IPS-11a (cell line): ENCODE data around the gene LRRC18.

ENCODE experiments used
- H3K4me3 ChIP-seq: one replicate; pipeline ENCODE4 v1.5.1; 2013; ENCODE audit warnings: low read depth, low read length, control low read depth

Gene LRRC18

DNA sequence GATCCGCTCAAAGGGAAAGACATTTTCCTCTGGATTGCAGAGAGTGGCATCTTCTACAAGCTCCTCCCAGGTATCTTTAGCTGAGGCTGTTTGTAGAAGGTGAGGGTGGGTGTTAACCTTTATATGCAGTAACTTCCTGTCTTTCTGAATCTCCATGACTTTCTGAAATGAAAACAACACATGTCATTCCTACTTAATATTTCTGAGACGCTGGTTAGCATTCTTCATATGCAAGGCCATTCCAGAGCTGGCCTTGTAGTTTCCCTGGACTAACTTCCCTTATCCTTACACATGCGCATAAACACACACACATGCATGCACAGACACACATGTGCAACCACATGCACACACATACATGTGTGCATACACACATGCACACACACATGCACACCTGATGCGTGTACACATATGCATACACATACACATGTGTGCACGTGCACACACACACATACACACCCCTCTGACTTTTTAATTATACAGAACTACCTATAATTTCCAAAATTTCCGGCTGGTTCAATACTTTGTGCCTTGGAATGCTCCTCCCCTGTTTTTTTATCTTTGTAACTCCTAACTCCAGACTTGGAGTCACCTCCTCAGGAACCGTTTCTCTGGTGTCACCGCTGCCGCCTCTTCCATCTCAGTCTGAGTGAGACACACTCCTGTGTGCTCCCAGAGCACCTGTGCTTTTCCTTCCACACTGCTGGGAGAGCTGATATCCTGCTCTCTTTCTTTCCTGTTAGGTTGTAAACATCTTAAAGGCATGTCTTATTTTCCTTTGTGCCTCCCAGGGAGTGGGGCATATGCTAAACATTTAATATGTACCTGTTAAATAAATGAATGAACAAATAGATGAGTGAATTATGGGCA is 55.2 kb downstream of the LRRC18 start:
- no peak overlapping the region for H3K4me3 ChIP-seq

DNA sequence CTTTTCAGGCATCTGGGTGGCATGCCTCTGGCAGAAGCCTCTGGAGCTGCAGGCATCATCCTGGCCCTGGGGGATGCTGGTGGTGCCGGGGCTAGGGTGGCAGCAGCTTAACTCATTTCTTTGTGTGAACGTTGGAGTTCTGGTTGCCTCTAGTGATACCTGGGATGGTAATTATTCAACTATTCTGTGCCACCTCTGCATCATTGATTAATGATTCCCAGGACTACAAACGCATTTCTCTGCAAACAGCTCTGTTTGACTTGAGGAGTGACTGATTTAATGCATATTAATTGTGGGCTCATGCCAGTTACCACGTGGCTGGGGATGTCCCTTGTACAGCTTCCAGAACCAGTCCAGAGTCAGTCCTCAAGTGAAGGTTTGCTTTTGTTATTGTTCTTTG is 55.9 kb downstream of the LRRC18 start:
- no peak overlapping the region for H3K4me3 ChIP-seq

DNA sequence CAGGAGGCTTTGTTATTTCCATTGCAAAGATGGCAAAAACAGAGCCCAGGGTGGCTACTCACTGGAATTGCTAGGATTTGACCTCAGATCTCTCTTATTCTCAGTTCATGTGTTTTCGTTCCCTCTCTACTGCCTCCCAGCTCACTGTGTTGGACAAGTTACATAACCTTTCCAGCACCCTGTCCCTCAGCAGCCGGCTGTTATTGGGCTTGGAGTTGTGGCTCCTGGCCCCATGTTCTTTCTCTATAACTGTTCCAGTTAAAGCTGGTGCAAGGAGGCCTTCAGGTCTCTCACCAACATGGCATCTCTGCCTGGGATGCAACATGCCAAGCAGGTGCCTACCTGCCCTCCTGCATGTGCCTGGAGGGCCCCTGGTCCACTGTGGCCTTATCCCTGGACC is 56.8 kb downstream of the LRRC18 start:
- no peak overlapping the region for H3K4me3 ChIP-seq

DNA sequence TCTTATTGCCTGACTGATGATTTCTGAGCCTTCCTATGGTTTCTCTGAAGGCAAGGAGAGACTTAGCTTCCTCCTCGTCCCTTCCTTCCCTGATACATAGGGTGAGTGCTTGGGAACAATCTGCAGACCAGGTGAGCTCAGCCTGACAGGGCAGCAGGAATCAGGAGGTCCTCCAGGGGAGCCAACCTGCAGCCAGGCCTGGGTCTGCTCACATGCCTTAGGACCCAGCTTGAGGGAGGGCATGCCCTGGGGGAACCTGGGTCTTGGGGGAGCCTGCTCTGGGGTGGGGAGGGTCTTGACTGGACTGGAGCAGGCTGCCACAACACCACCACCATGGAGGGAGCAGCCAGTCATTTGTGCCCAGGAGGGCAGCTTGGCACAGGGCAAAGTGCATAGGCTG is 57.7 kb downstream of the LRRC18 start:
- no peak overlapping the region for H3K4me3 ChIP-seq

DNA sequence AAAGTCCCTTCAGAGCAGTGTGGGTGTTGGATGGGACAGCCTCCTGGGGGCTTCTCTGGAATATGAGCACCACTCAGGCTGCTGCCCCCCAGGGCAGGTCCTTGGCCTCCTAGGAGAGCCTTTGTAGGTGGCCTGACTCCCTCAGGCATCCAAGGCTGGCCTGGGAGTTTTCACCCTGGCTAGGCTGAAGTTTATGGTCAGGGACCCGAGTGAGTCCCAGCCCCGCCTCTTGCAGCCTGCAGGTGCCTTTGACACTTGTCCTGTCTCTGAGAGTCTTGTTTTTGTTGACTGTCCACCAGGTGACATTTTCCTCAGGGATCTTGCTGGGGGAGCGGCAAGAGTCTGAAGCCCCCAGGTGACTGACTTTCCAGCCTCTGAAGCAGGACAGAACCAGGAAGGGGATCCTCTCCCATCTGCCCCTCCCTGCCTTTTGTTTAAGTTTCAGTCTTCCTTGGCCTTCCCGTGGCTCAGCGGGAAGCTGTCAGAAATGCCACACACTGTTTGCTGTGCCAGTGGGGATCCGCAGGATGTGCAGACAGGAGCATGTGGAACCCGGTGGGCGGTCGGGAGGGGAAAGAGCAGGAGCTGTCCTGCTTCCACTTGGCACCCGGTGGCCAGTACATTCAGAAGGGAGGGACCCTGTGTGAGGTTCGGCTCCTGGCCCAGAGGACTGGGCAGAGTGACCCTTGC is 59.5 kb downstream of the LRRC18 start:
- no peak overlapping the region for H3K4me3 ChIP-seq

DNA sequence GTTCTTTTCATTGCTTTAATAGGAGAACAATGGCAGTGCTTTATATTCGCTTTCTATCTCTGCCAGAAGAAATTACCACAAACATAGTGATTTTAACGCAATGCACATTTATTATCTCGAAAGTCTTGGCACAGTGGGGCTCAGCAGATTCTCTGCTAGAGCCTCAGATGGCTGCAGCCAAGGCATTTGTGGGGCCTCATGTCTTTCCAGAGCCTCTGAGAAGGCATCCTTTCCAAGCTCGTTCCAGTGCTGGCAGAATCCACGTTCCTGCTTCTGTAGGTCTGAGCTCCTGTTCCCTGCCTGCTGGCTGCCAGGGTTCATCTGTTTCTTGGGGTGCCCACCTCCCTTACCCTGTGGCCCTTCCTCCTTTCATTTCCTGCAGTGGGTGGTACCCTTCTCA is 60.2 kb downstream of the LRRC18 start:
- no peak overlapping the region for H3K4me3 ChIP-seq

DNA sequence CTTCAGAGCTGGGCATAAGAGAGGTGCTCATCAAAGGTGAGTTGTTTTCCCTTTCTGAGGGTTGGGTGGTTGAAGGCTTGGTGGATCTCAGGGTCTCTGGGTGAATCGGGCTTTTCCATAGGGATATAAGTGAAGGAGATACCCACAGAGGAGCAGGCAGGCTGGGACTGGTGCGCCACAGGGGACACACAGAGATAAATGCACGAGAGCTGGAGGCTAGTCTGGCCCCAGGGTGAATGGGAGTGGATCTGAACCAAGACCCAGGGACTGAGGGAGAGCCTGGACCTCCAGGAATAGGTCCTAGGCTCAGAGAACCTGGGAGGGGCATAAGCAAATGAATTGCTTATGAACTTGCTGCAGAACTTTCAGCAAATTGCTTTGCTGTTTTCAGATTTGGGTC is 61.5 kb downstream of the LRRC18 start:
- no peak overlapping the region for H3K4me3 ChIP-seq

DNA sequence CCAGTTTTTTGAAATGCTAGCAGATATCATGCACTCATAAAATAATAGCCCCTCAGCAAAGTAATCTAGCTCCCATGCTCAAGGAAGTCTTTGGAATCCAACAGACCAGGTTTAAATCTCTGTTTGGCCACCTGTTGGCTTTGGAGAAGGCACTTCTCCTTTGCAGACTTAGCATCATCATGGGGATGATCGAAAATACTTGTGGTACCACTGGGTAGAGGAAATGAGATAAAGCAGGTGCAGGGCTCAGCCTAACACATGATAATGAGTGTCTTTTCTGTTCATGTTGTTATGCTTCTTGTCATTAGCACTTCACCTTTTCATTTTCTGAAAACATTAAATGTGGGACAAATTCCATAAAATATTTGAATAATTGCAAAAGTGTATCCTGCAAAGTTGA is 67.4 kb downstream of the LRRC18 start:
- H3K4me3 ChIP-seq: no peak overlapping the region
